Thyroid gland (tissue), 4 donors: ENCODE measurements around the gene MMP14.

ENCODE experiments used
- POLR2A ChIP-seq, 2 donors: fragments of 450-650 bp; IDR thresholded peaks; one replicate each; pipeline ENCODE4 v1.6.1; 2017; ENCODE audit warnings: antibody characterized with exemption in 2 of 2, mild to moderate bottlenecking in 2 of 2, moderate library complexity in 1 of 2
- TF ChIP-seq, protein P1 (sequence below), 6 experiments: fragments of 200-600 bp in 3 of 6; fragments of 450-650 bp in 3 of 6; sonication (generic) in 3 of 6; IDR thresholded peaks; one replicate each; pipeline ENCODE4 v1.5.1; 2016 to 2019; ENCODE audit warnings: antibody characterized with exemption in 6 of 6, mild to moderate bottlenecking in 2 of 6, inconsistent platforms in 1 of 6, moderate library complexity in 1 of 6

DNA sequence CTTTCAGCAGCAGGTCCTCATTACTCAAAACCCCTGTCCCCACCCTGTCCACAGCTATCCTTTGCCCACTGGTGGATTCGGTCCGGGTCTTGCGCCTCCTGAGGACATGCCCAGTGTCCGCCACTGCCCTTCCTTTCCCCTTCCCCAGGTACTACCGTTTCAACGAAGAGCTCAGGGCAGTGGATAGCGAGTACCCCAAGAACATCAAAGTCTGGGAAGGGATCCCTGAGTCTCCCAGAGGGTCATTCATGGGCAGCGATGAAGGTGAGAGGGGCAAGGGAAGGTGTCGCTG lies 8.7 kb downstream of the MMP14 start:
- TF ChIP-seq, protein P1, sequence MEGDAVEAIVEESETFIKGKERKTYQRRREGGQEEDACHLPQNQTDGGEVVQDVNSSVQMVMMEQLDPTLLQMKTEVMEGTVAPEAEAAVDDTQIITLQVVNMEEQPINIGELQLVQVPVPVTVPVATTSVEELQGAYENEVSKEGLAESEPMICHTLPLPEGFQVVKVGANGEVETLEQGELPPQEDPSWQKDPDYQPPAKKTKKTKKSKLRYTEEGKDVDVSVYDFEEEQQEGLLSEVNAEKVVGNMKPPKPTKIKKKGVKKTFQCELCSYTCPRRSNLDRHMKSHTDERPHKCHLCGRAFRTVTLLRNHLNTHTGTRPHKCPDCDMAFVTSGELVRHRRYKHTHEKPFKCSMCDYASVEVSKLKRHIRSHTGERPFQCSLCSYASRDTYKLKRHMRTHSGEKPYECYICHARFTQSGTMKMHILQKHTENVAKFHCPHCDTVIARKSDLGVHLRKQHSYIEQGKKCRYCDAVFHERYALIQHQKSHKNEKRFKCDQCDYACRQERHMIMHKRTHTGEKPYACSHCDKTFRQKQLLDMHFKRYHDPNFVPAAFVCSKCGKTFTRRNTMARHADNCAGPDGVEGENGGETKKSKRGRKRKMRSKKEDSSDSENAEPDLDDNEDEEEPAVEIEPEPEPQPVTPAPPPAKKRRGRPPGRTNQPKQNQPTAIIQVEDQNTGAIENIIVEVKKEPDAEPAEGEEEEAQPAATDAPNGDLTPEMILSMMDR (IDR thresholded peaks at IDR 0.05) = no peak
- TF ChIP-seq POLR2A (IDR thresholded peaks at IDR 0.05) = no peak
